H1 (cell line): ENCODE data around the gene HOXB4. TPM values are rescaled to one million over a fixed set of nuclear protein-coding genes. Genes with fewer than 3 reads are reported as not detected.
A peak's percentile ranks its signal among the peaks of the same experiment; 100 is the strongest.

Source experiments
- CTCF ChIA-PET: fragments of 300-600 bp; sonication (Branson Sonifier 250); formaldehyde crosslinking; loops from one replicate; lab custom pipeline; 2021; ENCODE audit not compliant: partially characterized antibody; lab: Charles Lee
- POLR2A ChIA-PET: fragments of 300-600 bp; sonication (Branson Sonifier 250); formaldehyde crosslinking; loops from one replicate; lab custom pipeline; 2021; ENCODE audit warnings: inconsistent platforms; ENCODE audit not compliant: partially characterized antibody; lab: Charles Lee
- DNase-seq, 2 experiments: peaks; one replicate each; pipeline versions ENCODE4 v3.0.0 to v3.0.0-alpha.2; 2010 to 2022; ENCODE audit warnings: low spot score in 2 of 2, low read depth in 1 of 2, mixed read lengths in 1 of 2
- FAIRE-seq: peaks from 2 replicates; lab custom pipeline; 2011; peaks lifted over from hg19 to GRCh38; lab: Jason Lieb, UNC
- H2AFZ ChIP-seq: 2 replicates; pipeline ENCODE4 v1.8.1; 2012; ENCODE audit warnings: low read length, inconsistent platforms
- H2AK5ac ChIP-seq: 2 replicates; pipeline ENCODE4 v1.6.1; 2013; ENCODE audit warnings: low read depth, low read length
- H2BK120ac ChIP-seq: replicated peaks from 2 replicates; pipeline ENCODE3; 2013; ENCODE audit warnings: low read depth, low read length, inconsistent platforms
- H2BK12ac ChIP-seq: 2 replicates; pipeline ENCODE4 v1.6.1; 2013; ENCODE audit warnings: low read depth, low read length
- H2BK15ac ChIP-seq: 2 replicates; pipeline ENCODE4 v1.6.1; 2013; ENCODE audit warnings: low read length
- H2BK20ac ChIP-seq: 2 replicates; pipeline ENCODE4 v1.6.1; 2013; ENCODE audit warnings: low read length
- H2BK5ac ChIP-seq: 2 replicates; pipeline ENCODE4 v1.6.1; 2013; ENCODE audit warnings: low read depth, low read length
- H3K14ac ChIP-seq: 2 replicates; pipeline ENCODE4 v1.6.1; 2013; ENCODE audit warnings: inconsistent platforms; ENCODE audit not compliant: insufficient read length
- H3K18ac ChIP-seq: 2 replicates; pipeline ENCODE4 v1.6.1; 2013; ENCODE audit warnings: low read length; ENCODE audit errors: extremely low read depth
- H3K23ac ChIP-seq: 2 replicates; pipeline ENCODE4 v1.6.1; 2013; ENCODE audit warnings: inconsistent platforms; ENCODE audit not compliant: insufficient read length
- H3K23me2 ChIP-seq: 2 replicates; pipeline ENCODE4 v1.6.1; 2013; ENCODE audit warnings: low read depth, low read length
- H3K27ac ChIP-seq: 2 replicates; pipeline ENCODE4 v1.6.1; 2011; ENCODE audit warnings: low read depth, low read length, inconsistent platforms
- H3K27me3 ChIP-seq, 4 experiments: replicated peaks in 1 of 4; 1 replicate in 1 of 4; 2 replicates in 3 of 4; pipeline versions ENCODE4 v1.6.1 to v1.8.1; 2011 to 2013; ENCODE audit warnings: low read length in 3 of 4, mild to moderate bottlenecking in 3 of 4, inconsistent platforms in 2 of 4, mixed read lengths in 2 of 4, moderate library complexity in 1 of 4; ENCODE audit not compliant: control insufficient read depth in 3 of 4, insufficient read depth in 3 of 4; ENCODE audit errors: extremely low read depth in 1 of 4
- H3K36me3 ChIP-seq, 4 experiments: 2 replicates each; pipeline versions ENCODE4 v1.6.1 to v1.8.1; 2011 to 2013; ENCODE audit warnings: mild to moderate bottlenecking in 4 of 4, low read length in 3 of 4, moderate library complexity in 2 of 4, control low read depth in 1 of 4, inconsistent platforms in 1 of 4; ENCODE audit not compliant: insufficient read depth in 4 of 4, control insufficient read depth in 2 of 4
- H3K4ac ChIP-seq: replicated peaks from 2 replicates; pipeline ENCODE3; 2013; ENCODE audit warnings: low read length, low read depth, mixed read lengths, inconsistent platforms; ENCODE audit not compliant: insufficient read length
- H3K4me1 ChIP-seq, 4 experiments: replicated peaks in 1 of 4; 1 replicate in 1 of 4; 2 replicates in 3 of 4; pipeline versions ENCODE4 v1.6.1 to v1.8.1; 2011 to 2013; ENCODE audit warnings: low read length in 3 of 4, inconsistent platforms in 2 of 4, mixed read lengths in 1 of 4; ENCODE audit not compliant: insufficient read depth in 4 of 4, control insufficient read depth in 3 of 4
- H3K4me2 ChIP-seq, 2 experiments: 2 replicates each; pipeline versions ENCODE4 v1.6.1 to v1.8.1; 2011 to 2013; ENCODE audit warnings: low read depth in 2 of 2, low read length in 2 of 2, control low read depth in 1 of 2, inconsistent platforms in 1 of 2, mild to moderate bottlenecking in 1 of 2; ENCODE audit not compliant: insufficient read depth in 1 of 2
- H3K4me3 ChIP-seq, 4 experiments: fragments of 200-600, 300-600 bp in 1 of 4; sonication (generic), shearing (Covaris generic), sonication (Bioruptor Twin) in 1 of 4; 2 replicates each; pipeline versions ENCODE4 v1.5.1 to v1.8.1; 2011 to 2016; ENCODE audit warnings: low read length in 4 of 4, low read depth in 3 of 4, control low read depth in 2 of 4, inconsistent platforms in 2 of 4, mild to moderate bottlenecking in 2 of 4, mixed read lengths in 1 of 4, moderate library complexity in 1 of 4; ENCODE audit not compliant: insufficient read depth in 2 of 4; ENCODE audit errors: extremely low read depth in 1 of 4
- H3K56ac ChIP-seq: replicated peaks from 2 replicates; pipeline ENCODE3; 2013; ENCODE audit warnings: low read depth, mild to moderate bottlenecking, mixed read lengths, low read length, inconsistent platforms; ENCODE audit not compliant: insufficient read length
- H3K79me1 ChIP-seq: 2 replicates; pipeline ENCODE4 v1.6.1; 2013; ENCODE audit warnings: low read depth, low read length, control low read depth
- H3K79me2 ChIP-seq, 2 experiments: 2 replicates each; pipeline versions ENCODE4 v1.6.1 to v1.8.1; 2012 to 2013; ENCODE audit warnings: low read length in 2 of 2, mild to moderate bottlenecking in 2 of 2, inconsistent platforms in 1 of 2; ENCODE audit not compliant: insufficient read depth in 2 of 2, control insufficient read depth in 1 of 2
- H3K9ac ChIP-seq, 4 experiments: replicated peaks in 1 of 4; 1 replicate in 1 of 4; 2 replicates in 3 of 4; pipeline versions ENCODE4 v1.6.1 to v1.8.1; 2011 to 2013; ENCODE audit warnings: low read depth in 3 of 4, low read length in 3 of 4, control low read depth in 2 of 4, mild to moderate bottlenecking in 2 of 4, moderate library complexity in 2 of 4, inconsistent platforms in 1 of 4; ENCODE audit errors: extremely low read depth in 1 of 4
- H3K9me3 ChIP-seq, 2 experiments: 2 replicates each; pipeline versions ENCODE4 v1.6.1 to v1.8.1; 2012 to 2013; ENCODE audit warnings: mild to moderate bottlenecking in 2 of 2, moderate library complexity in 2 of 2, control low read depth in 1 of 2, inconsistent platforms in 1 of 2, low read depth in 1 of 2, low read length in 1 of 2, mixed read lengths in 1 of 2; ENCODE audit not compliant: insufficient read depth in 2 of 2
- H4K20me1 ChIP-seq, 2 experiments: replicated peaks in 1 of 2; 2 replicates each; pipeline versions ENCODE3 to v1.8.1; 2011 to 2013; ENCODE audit warnings: inconsistent platforms in 2 of 2, low read length in 2 of 2, mild to moderate bottlenecking in 1 of 2; ENCODE audit not compliant: insufficient read depth in 2 of 2, control insufficient read depth in 1 of 2
- H4K5ac ChIP-seq: 2 replicates; pipeline ENCODE4 v1.6.1; 2013; ENCODE audit warnings: low read length, low read depth, mixed read lengths, inconsistent platforms; ENCODE audit not compliant: insufficient read length
- H4K8ac ChIP-seq: 2 replicates; pipeline ENCODE4 v1.8.0; 2013; ENCODE audit warnings: mild to moderate bottlenecking, moderate library complexity, low read length, inconsistent platforms; ENCODE audit not compliant: insufficient read depth; ENCODE audit errors: extremely low read depth
- H4K91ac ChIP-seq: replicated peaks from 2 replicates; pipeline ENCODE3; 2013; ENCODE audit warnings: low read length, mixed read lengths, inconsistent platforms; ENCODE audit not compliant: insufficient read length
- CBX8 ChIP-seq: fragments of 300-800, 300-1000 bp; sonication (generic); IDR thresholded peaks from 2 replicates; pipeline ENCODE4 v1.7.1; 2016; ENCODE audit warnings: low read depth, low read length, borderline replicate concordance
- CTBP2 ChIP-seq: IDR thresholded peaks from 2 replicates; pipeline ENCODE4 v1.7.0; 2011; ENCODE audit warnings: borderline replicate concordance, mild to moderate bottlenecking, moderate library complexity, mixed read lengths, low read length; ENCODE audit not compliant: insufficient read depth, insufficient read length
- EZH2 ChIP-seq: fragments of 200-600 bp; sonication (generic); IDR thresholded peaks from 2 replicates; pipeline ENCODE4 v1.7.1; 2012; ENCODE audit warnings: low read depth, mild to moderate bottlenecking, moderate library complexity, low read length, inconsistent platforms; ENCODE audit not compliant: severe bottlenecking
- MAX ChIP-seq: IDR thresholded peaks from 2 replicates; pipeline ENCODE4 v1.6.1; 2012; ENCODE audit warnings: inconsistent platforms
- RNF2 ChIP-seq: fragments of 200-900, 300-1000 bp; sonication (generic); IDR thresholded peaks from 2 replicates; pipeline ENCODE4 v1.7.1; 2016; ENCODE audit warnings: borderline replicate concordance, low read depth, mild to moderate bottlenecking, antibody characterized with exemption, low read length; ENCODE audit not compliant: poor library complexity, severe bottlenecking; ENCODE audit errors: missing control alignments
- SUZ12 ChIP-seq: fragments of 200-600 bp; sonication (generic); IDR thresholded peaks from 2 replicates; pipeline ENCODE4 v1.6.1; 2012; ENCODE audit warnings: mild to moderate bottlenecking, inconsistent platforms, low read length, moderate library complexity, mixed read lengths
- ZNF274 ChIP-seq: IDR thresholded peaks from 2 replicates; pipeline ENCODE4 v1.7.0; 2012; ENCODE audit warnings: low read length, borderline replicate concordance; ENCODE audit errors: extremely low read depth
- WGBS, 2 experiments: shearing (Covaris generic) in 1 of 2; methylation state at CpG; one replicate each; pipeline versions ENCODE4 v1.1.6 to v1.1.7; 2013 to 2015; ENCODE audit warnings: low lambda C conversion rate in 2 of 2, mixed read lengths in 2 of 2, inconsistent platforms in 1 of 2, low coverage in 1 of 2, missing lambda C conversion rate in 1 of 2; ENCODE audit not compliant: insufficient replicate concordance in 2 of 2, insufficient coverage in 1 of 2, insufficient read length in 1 of 2; ENCODE audit errors: extremely low coverage in 1 of 2, missing lambda C conversion rate in 1 of 2; 5-methylcytosine and 5-hydroxymethylcytosine counted together
- polyA plus RNA-seq, 7 experiments: library from polyadenylated mRNA; depleted of rRNA in 3 of 7; stranded (reverse) in 5 of 7; unstranded in 2 of 7; fragments of >200 nt in 5 of 7; fragments of 200-250 nt in 2 of 7; gene quantifications; 1 replicate in 5 of 7; 2 replicates in 1 of 7; 4 replicates in 1 of 7; pipeline versions ENCODE4 v1.2.1 to v1.2.3, GENCODE V29; 2011 to 2013; ENCODE audit warnings: missing spikeins in 2 of 7, mixed read lengths in 2 of 7
- total RNA-seq: library from RNA; stranded (reverse); fragmentation: NEBNext Ultra II Directional; extraction: Animal tissue kit (Norgen Biotek cat#: 25700); gene quantifications from 2 replicates; pipeline ENCODE4 v1.2.1, GENCODE V29; 2021

HOXB4 gene
- total and polyA plus RNA-seq, 2 of the 8 experiments (the other 6 are each of a cell fraction or from before 2014, with no cell fraction given): not detected

DNA sequence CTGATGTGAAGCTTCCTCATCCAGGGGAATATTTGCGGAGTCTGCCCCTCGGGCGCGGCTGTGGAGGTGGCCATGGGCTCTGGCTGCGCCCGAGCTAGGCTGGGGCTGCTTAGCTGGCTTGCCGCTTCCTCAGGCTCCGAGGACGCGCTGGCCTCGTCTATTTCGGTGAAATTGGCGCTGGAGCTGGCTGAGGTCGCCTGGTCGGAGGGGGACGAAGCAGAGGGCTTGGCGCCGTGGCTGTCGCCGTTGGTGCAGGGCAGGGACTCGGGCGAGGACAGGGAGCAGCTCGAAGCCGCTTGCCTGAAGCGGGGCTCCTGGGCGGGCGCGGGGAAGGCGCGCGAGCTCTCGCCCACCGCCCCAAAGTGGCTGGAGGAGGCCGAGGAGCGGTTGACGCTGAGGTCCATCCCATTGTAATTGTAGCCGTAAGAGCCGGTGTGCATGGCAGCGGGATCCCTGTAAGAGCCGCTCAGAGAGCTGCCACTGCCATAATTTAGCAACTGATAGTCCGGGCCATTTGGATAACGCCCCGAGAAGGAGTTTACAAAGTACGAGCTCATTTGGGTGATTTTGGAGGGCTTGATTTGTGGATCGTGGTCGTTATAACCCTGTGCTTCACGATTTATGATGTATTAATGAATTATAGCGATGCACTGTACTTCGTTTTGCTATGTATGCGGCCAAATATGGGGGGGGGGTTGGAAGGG, 15.1 kb upstream of the HOXB4 start, which contains the start of gene HOXB5:
Gene HOXB5 (minus strand): TSS at position 654 of the 704 bp plus-strand sequence. CDS start 97 bp downstream, at position 557.
- ChIA-PET POLR2A (interaction anchor here (1.3 kb wide), 1 partner anchor 260 kb away, joined by 3 read pairs; no protein-coding TSS in a partner anchor), CTCF (interaction anchor here (0.6 to 7.0 kb wide), 51 partner anchors 20 to 434 kb away, joined by 3 to 53 read pairs (median 4); partner anchors contain the start of genes HOXB1 and HOXB9)
- Histone ChIP-seq H3K4me1 (peaks cover 0 to 12% (median 4%) of the 10 kb centered on the region in 4 experiments; a peak in 5 of 7 replicates), H4K8ac (no peak within 1 kb of the TSS), H2BK15ac (no peak within 1 kb of the TSS), H3K23me2 (no peaks in the 10 kb centered on the region; the same call in 1 of the 2 replicates), H3K18ac (peak within 1 kb of the TSS; percentile 48; the same call in 1 of the 2 replicates), H4K5ac (no peak within 1 kb of the TSS), H2BK20ac (no peak within 1 kb of the TSS), H3K27ac (no peak within 1 kb of the TSS), H3K4me2 (peak within 1 kb of the TSS in 1 of 2 experiments; percentile 47; a peak in 3 of 4 replicates), H3K27me3 (peaks cover 96 to 100% (median 99%) of the 10 kb centered on the region in 4 experiments), H3K9me3 (no peaks in the 10 kb centered on the region; a peak in 1 of 4 replicates), H4K91ac (no peak within 1 kb of the TSS), H3K9ac (no peak within 1 kb of the TSS), H3K79me1 (no peaks in the 10 kb centered on the region), H4K20me1 (peaks cover 32 to 40% of the 10 kb centered on the region in 2 experiments), H3K56ac (no peak within 1 kb of the TSS), H3K14ac (no peak within 1 kb of the TSS), H2BK120ac (no peak within 1 kb of the TSS), H2AK5ac (no peak within 1 kb of the TSS), H3K79me2 (no peaks in the 10 kb centered on the region), H3K4me3 (0 out of 8 replicates have a peak within 1 kb of the TSS, but pooled peaks of 1 of the 4 experiments have one; percentile 15), H3K4ac (no peak within 1 kb of the TSS), H3K23ac (no peak within 1 kb of the TSS), H2BK12ac (no peak within 1 kb of the TSS; the same call in 1 of the 2 replicates), H3K36me3 (peaks cover 0 to 3% (median 0%) of the 10 kb centered on the region in 4 experiments; a peak in 1 of 8 replicates), H2BK5ac (no peak within 1 kb of the TSS), H2AFZ (no peak within 1 kb of the TSS)
- TF ChIP-seq CTBP2 (no peak), EZH2 (peak; percentile 80), SUZ12 (peak; percentile 86), MAX (peak; percentile 21; the same call in 1 of the 2 replicates), ZNF274 (no peak), CBX8 (peak; percentile 82; the same call in 1 of the 2 replicates), RNF2 (peak; percentile 83)
- DNase-seq (no peak), FAIRE-seq (no peak)
- 11% methylated on average over 48 of the region's 50 CpGs; no CpG with 5 or more reads in 1 of the 2 experiments for WGBS, 2 experiments
